Endothelial cell of umbilical vein (primary cell): ENCODE measurements around the gene HIGD1A. TPM values are rescaled to one million over a fixed set of nuclear protein-coding genes. Genes with fewer than 3 reads are reported as not detected.

Experiments used
- BruUV-seq: library from RNA; stranded (reverse); fragments of 400-500 nt; replicated peaks from 2 replicates; lab custom pipeline; 2021; lab: Mats Ljungman, UMichigan
- CTCF ChIA-PET: fragments of 300-600, 350-600 bp; sonication (Branson Sonifier 250); formaldehyde crosslinking; loops from one replicate; lab custom pipeline; 2021; ENCODE audit warnings: antibody characterized with exemption, inconsistent platforms; lab: Charles Lee
- POLR2A ChIA-PET: fragments of 300-600, 350-600 bp; sonication (Branson Sonifier 250); formaldehyde crosslinking; loops from one replicate; lab custom pipeline; 2021; ENCODE audit warnings: antibody characterized with exemption, inconsistent platforms; lab: Charles Lee
- DNase-seq: peaks from one replicate; pipeline ENCODE4 v3.0.0-alpha.2; 2011; ENCODE audit warnings: low read depth, low spot score
- FAIRE-seq: peaks from 2 replicates; lab custom pipeline; 2011; peaks lifted over from hg19 to GRCh38; lab: Jason Lieb, UNC
- H2AFZ ChIP-seq: 2 replicates; pipeline ENCODE4 v1.6.0; 2012; ENCODE audit warnings: low read depth, low read length, control low read depth, inconsistent platforms
- H3K27ac ChIP-seq: 2 replicates; pipeline ENCODE4 v1.5.1; 2011; ENCODE audit warnings: low read depth, mild to moderate bottlenecking, control low read depth, low read length, moderate library complexity; ENCODE audit not compliant: insufficient read depth
- H3K27me3 ChIP-seq, 2 experiments: 2 replicates each; pipeline versions ENCODE4 v1.6.0 to v1.6.1; 2011; ENCODE audit warnings: low read length in 2 of 2, mixed read lengths in 1 of 2; ENCODE audit not compliant: control insufficient read depth in 2 of 2, insufficient read depth in 2 of 2
- H3K36me3 ChIP-seq, 2 experiments: 2 replicates in 1 of 2; 3 replicates in 1 of 2; pipeline ENCODE4 v1.5.1; 2011; ENCODE audit warnings: low read length in 2 of 2, mild to moderate bottlenecking in 1 of 2, moderate library complexity in 1 of 2; ENCODE audit not compliant: control insufficient read depth in 2 of 2, insufficient read depth in 2 of 2; ENCODE audit errors: extremely low read depth in 1 of 2
- H3K4me1 ChIP-seq: 3 replicates; pipeline ENCODE4 v1.5.1; 2011; ENCODE audit warnings: mild to moderate bottlenecking, low read length; ENCODE audit not compliant: control insufficient read depth, insufficient read depth; ENCODE audit errors: extremely low read depth
- H3K4me2 ChIP-seq: 2 replicates; pipeline ENCODE4 v1.6.1; 2011; ENCODE audit warnings: low read length, control low read depth, mixed read lengths; ENCODE audit not compliant: insufficient read depth
- H3K4me3 ChIP-seq, 3 experiments: fragments of 200-600 bp in 1 of 3; sonication (generic), shearing (Covaris generic) in 1 of 3; replicated peaks in 1 of 3; 2 replicates each; pipeline ENCODE4 v1.5.1; 2011 to 2016; ENCODE audit warnings: control low read depth in 3 of 3, low read length in 3 of 3, mild to moderate bottlenecking in 2 of 3, inconsistent platforms in 1 of 3, low read depth in 1 of 3, moderate library complexity in 1 of 3; ENCODE audit not compliant: insufficient read depth in 1 of 3
- H3K79me2 ChIP-seq: 2 replicates; pipeline ENCODE4 v1.6.0; 2012; ENCODE audit warnings: low read length, inconsistent platforms; ENCODE audit not compliant: control insufficient read depth, insufficient read depth
- H3K9ac ChIP-seq: replicated peaks from 2 replicates; pipeline ENCODE3; 2011; ENCODE audit warnings: low read length, control low read depth; ENCODE audit not compliant: insufficient read depth; ENCODE audit errors: extremely low read depth
- H3K9me1 ChIP-seq: replicated peaks from 3 replicates; pipeline ENCODE4 v1.6.0; 2011; ENCODE audit warnings: mild to moderate bottlenecking, low read length; ENCODE audit not compliant: control insufficient read depth, insufficient read depth; ENCODE audit errors: extremely low read depth
- H3K9me3 ChIP-seq: replicated peaks from 2 replicates; pipeline ENCODE4 v1.5.1; 2012; ENCODE audit warnings: low read length, inconsistent platforms; ENCODE audit not compliant: control insufficient read depth, insufficient read depth
- H4K20me1 ChIP-seq: replicated peaks from 2 replicates; pipeline ENCODE3; 2011; ENCODE audit warnings: mild to moderate bottlenecking, low read length; ENCODE audit not compliant: control insufficient read depth, insufficient read depth; ENCODE audit errors: extremely low read depth
- EZH2 ChIP-seq: IDR thresholded peaks from 2 replicates; pipeline ENCODE4 v1.6.1; 2012; ENCODE audit warnings: borderline replicate concordance, low read depth, mild to moderate bottlenecking, moderate library complexity, low read length, inconsistent platforms; ENCODE audit not compliant: severe bottlenecking
- FOS ChIP-seq: IDR thresholded peaks from 2 replicates; pipeline ENCODE4 v1.6.1; 2011; ENCODE audit warnings: mild to moderate bottlenecking, low read length, moderate library complexity, borderline replicate concordance; ENCODE audit not compliant: insufficient read depth
- MYC ChIP-seq: IDR thresholded peaks from one replicate; pipeline ENCODE4 v1.6.1; 2011; ENCODE audit warnings: mild to moderate bottlenecking, low read depth, low read length
- POLR2A ChIP-seq: IDR thresholded peaks from 2 replicates; pipeline ENCODE4 v1.6.1; 2012; ENCODE audit warnings: low read depth, mild to moderate bottlenecking, control low read depth, low read length
- dilution Hi-C: fragments of 300-500 bp; cut with MboI; formaldehyde crosslinking; loops from one replicate; pipeline ENCODE4 v1.15.0; 2019; ENCODE audit warnings: low sequenced_read_pairs; ENCODE audit not compliant: extremely low pct_ligation_motif_present
- intact Hi-C: fragments of 100-400 bp; cut with micrococcal nuclease; formaldehyde crosslinking; loops from one replicate; pipeline ENCODE4 v1.10.0; 2022
- polyA plus RNA-seq, 4 experiments: library from polyadenylated mRNA; depleted of rRNA in 3 of 4; stranded (reverse) in 3 of 4; unstranded in 1 of 4; fragments of >200 nt; gene quantifications; 2 replicates each; pipeline versions ENCODE4 v1.2.1 to v1.2.3, GENCODE V29; 2011 to 2012; ENCODE audit warnings: missing spikeins in 1 of 4
- total RNA-seq: library from RNA; stranded (reverse); gene quantifications from 2 replicates; pipeline ENCODE4 v1.2.3, GENCODE V29; 2021
- TF ChIP-seq, protein P1 (sequence below), 2 donors: IDR thresholded peaks; 1 replicate in 1 of 2; 2 replicates in 1 of 2; pipeline ENCODE4 v1.5.1; 2011; ENCODE audit warnings: low read length in 2 of 2, mild to moderate bottlenecking in 2 of 2, moderate library complexity in 2 of 2, control low read depth in 1 of 2, inconsistent platforms in 1 of 2, low read depth in 1 of 2; ENCODE audit not compliant: insufficient read depth in 1 of 2; ENCODE audit errors: extremely low read depth in 1 of 2

The HIGD1A gene
- total and polyA plus RNA-seq, 2 donors (not counting 3 experiments of a cell fraction or from before 2014, with no cell fraction given): 59.5 to 68.9 TPM

GRCh38 chr3:42809202-42809601, 4.9 kb upstream of the HIGD1A start, which contains the start of gene ACKR2:
Gene ACKR2 (plus strand): TSS chr3:42809445. CDS start chr3:42864503, 55,058 bp downstream.
- Histone ChIP-seq H3K36me3 (no peaks in the 10 kb centered on the region), H3K9me1 (no peaks in the 10 kb centered on the region), H3K9me3 (no peaks in the 10 kb centered on the region), H3K27ac (no peak within 1 kb of the TSS), H3K4me1 (no peaks in the 10 kb centered on the region), H3K4me2 (no peak within 1 kb of the TSS), H3K9ac (no peak within 1 kb of the TSS), H2AFZ (no peak within 1 kb of the TSS), H3K79me2 (no peaks in the 10 kb centered on the region), H3K27me3 (peaks cover 3 to 13% of the 10 kb centered on the region in 2 experiments), H3K4me3 (no peak within 1 kb of the TSS), H4K20me1 (no peaks in the 10 kb centered on the region)
- POLR2A ChIA-PET: no interaction called here
- no peak for FAIRE-seq
- dilution Hi-C loops: no loop called here
- TF ChIP-seq POLR2A: no peak
- intact Hi-C loops: no loop called here
- no TSS peak for BruUV-seq
- CTCF ChIA-PET: interaction anchor here (1.3 kb wide), 1 partner anchor 9 kb away, joined by 3 read pairs; no protein-coding TSS in a partner anchor
- no peak for DNase-seq

GRCh38 chr3:42807929-42808328, 3.6 kb upstream of the HIGD1A start:
- CTCF ChIA-PET: interaction anchor here (2.1 to 5.5 kb wide), 3 partner anchors 9 to 32 kb away, joined by 5 to 24 read pairs (median 7); no protein-coding TSS in a partner anchor
- H3K27ac ChIP-seq: no peak overlapping the region
- no peak for FAIRE-seq
- H4K20me1 ChIP-seq: no peaks in the 10 kb centered on the region
- H3K79me2 ChIP-seq: peaks cover 11% of the 10 kb centered on the region
- intact Hi-C loops (no loop called here), dilution Hi-C loops (no loop called here)
- H3K9me1 ChIP-seq: no peaks in the 10 kb centered on the region
- no peak overlapping the region for H3K9ac ChIP-seq
- no peak overlapping the region for H3K4me3 ChIP-seq
- H3K9me3 ChIP-seq: no peaks in the 10 kb centered on the region
- BruUV-seq: no TSS peak
- no peak overlapping the region for H2AFZ ChIP-seq
- no peak overlapping the region for H3K4me2 ChIP-seq
- POLR2A ChIA-PET: no interaction called here
- H3K36me3 ChIP-seq: no peaks in the 10 kb centered on the region
- TF ChIP-seq, protein P1, sequence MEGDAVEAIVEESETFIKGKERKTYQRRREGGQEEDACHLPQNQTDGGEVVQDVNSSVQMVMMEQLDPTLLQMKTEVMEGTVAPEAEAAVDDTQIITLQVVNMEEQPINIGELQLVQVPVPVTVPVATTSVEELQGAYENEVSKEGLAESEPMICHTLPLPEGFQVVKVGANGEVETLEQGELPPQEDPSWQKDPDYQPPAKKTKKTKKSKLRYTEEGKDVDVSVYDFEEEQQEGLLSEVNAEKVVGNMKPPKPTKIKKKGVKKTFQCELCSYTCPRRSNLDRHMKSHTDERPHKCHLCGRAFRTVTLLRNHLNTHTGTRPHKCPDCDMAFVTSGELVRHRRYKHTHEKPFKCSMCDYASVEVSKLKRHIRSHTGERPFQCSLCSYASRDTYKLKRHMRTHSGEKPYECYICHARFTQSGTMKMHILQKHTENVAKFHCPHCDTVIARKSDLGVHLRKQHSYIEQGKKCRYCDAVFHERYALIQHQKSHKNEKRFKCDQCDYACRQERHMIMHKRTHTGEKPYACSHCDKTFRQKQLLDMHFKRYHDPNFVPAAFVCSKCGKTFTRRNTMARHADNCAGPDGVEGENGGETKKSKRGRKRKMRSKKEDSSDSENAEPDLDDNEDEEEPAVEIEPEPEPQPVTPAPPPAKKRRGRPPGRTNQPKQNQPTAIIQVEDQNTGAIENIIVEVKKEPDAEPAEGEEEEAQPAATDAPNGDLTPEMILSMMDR (IDR thresholded peaks at IDR 0.05; ENCODE audit: extremely low read depth in 1 of 2, insufficient read depth in 1 of 2, low read depth in 1 of 2, low read length in 2 of 2): no peak
- TF ChIP-seq MYC (no peak), FOS (no peak), POLR2A (no peak), EZH2 (no peak)
- H3K27me3 ChIP-seq: peaks cover 2 to 13% of the 10 kb centered on the region in 2 experiments
- DNase-seq: no peak
- H3K4me1 ChIP-seq: peaks cover 6% of the 10 kb centered on the region
